ENCODE results near the gene CATSPER2. TPM values are rescaled to one million over a fixed set of nuclear protein-coding genes. Genes with fewer than 3 reads are reported as not detected.
"Not testable (repeated sequence)": the region's sequence is repeated elsewhere in the genome, so short reads cannot be mapped to it uniquely, and the experiment has no call there.

CATSPER2 gene
- total RNA-seq, 1 experiment from 2014 or later, result 8.0 TPM

GRCh38 chr15:43663333-43663732, 14.7 kb upstream of the CATSPER2 start:
- CTCF ChIA-PET; H3K79me2 ChIP-seq (ENCODE audit: low read depth); H3K9me3 ChIP-seq (ENCODE audit: insufficient read depth, low read depth); DNase-seq; H3K27ac ChIP-seq; H3K36me3 ChIP-seq (ENCODE audit: low read depth); H3K4me3 ChIP-seq; H3K4me1 ChIP-seq (replicated peaks; ENCODE audit: insufficient read depth); H3K4me2 ChIP-seq; H3F3A ChIP-seq (ENCODE audit: insufficient read depth, low read depth); H3K9me2 ChIP-seq (ENCODE audit: insufficient read depth); H2AFZ ChIP-seq; POLR2A ChIA-PET (ENCODE audit: unreplicated experiment); H3K27me3 ChIP-seq (ENCODE audit: insufficient read depth, low read depth); intact Hi-C loops (cut with micrococcal nuclease; ENCODE audit: unreplicated experiment); H4K20me1 ChIP-seq (ENCODE audit: insufficient read depth); BruUV-seq (replicated peaks): not testable (repeated sequence)

GRCh38 chr15:43662293-43662692, 13.6 kb upstream of the CATSPER2 start:
- CTCF ChIA-PET; H3K9me3 ChIP-seq (ENCODE audit: insufficient read depth, low read depth); H3K4me2 ChIP-seq; H3K27me3 ChIP-seq (ENCODE audit: insufficient read depth, low read depth); H3F3A ChIP-seq (ENCODE audit: insufficient read depth, low read depth); H3K9me2 ChIP-seq (ENCODE audit: insufficient read depth); H3K4me1 ChIP-seq (replicated peaks; ENCODE audit: insufficient read depth); H3K27ac ChIP-seq; intact Hi-C loops (cut with micrococcal nuclease; ENCODE audit: unreplicated experiment); BruUV-seq (replicated peaks); H3K36me3 ChIP-seq (ENCODE audit: low read depth); H2AFZ ChIP-seq; POLR2A ChIA-PET (ENCODE audit: unreplicated experiment); DNase-seq; H3K4me3 ChIP-seq; H4K20me1 ChIP-seq (ENCODE audit: insufficient read depth); H3K79me2 ChIP-seq (ENCODE audit: low read depth): not testable (repeated sequence)

GRCh38 chr15:43659727-43660126, 11.1 kb upstream of the CATSPER2 start:
- intact Hi-C loops (cut with micrococcal nuclease; ENCODE audit: unreplicated experiment); H3K27me3 ChIP-seq (ENCODE audit: insufficient read depth, low read depth); BruUV-seq (replicated peaks); H3K79me2 ChIP-seq (ENCODE audit: low read depth); H3K9me2 ChIP-seq (ENCODE audit: insufficient read depth); H3K27ac ChIP-seq; H3K4me1 ChIP-seq (replicated peaks; ENCODE audit: insufficient read depth); H3K4me3 ChIP-seq; CTCF ChIA-PET; H3K36me3 ChIP-seq (ENCODE audit: low read depth); H2AFZ ChIP-seq; H3K9me3 ChIP-seq (ENCODE audit: insufficient read depth, low read depth); POLR2A ChIA-PET (ENCODE audit: unreplicated experiment); H3F3A ChIP-seq (ENCODE audit: insufficient read depth, low read depth); H4K20me1 ChIP-seq (ENCODE audit: insufficient read depth); DNase-seq; H3K4me2 ChIP-seq: not testable (repeated sequence)

GRCh38 chr15:43649430-43649926, 834 bp upstream of the CATSPER2 start:
- H3K4me2 ChIP-seq; H3K4me3 ChIP-seq; H3K9me3 ChIP-seq (ENCODE audit: insufficient read depth, low read depth); H3K36me3 ChIP-seq (ENCODE audit: low read depth); intact Hi-C loops (cut with micrococcal nuclease; ENCODE audit: unreplicated experiment); H3K27me3 ChIP-seq (ENCODE audit: insufficient read depth, low read depth); H3F3A ChIP-seq (ENCODE audit: insufficient read depth, low read depth); H3K79me2 ChIP-seq (ENCODE audit: low read depth); H3K27ac ChIP-seq; H3K9me2 ChIP-seq (ENCODE audit: insufficient read depth); CTCF ChIA-PET; H4K20me1 ChIP-seq (ENCODE audit: insufficient read depth); POLR2A ChIA-PET (ENCODE audit: unreplicated experiment); H3K4me1 ChIP-seq (replicated peaks; ENCODE audit: insufficient read depth); H2AFZ ChIP-seq; DNase-seq; BruUV-seq (replicated peaks): not testable (repeated sequence)

DNA sequence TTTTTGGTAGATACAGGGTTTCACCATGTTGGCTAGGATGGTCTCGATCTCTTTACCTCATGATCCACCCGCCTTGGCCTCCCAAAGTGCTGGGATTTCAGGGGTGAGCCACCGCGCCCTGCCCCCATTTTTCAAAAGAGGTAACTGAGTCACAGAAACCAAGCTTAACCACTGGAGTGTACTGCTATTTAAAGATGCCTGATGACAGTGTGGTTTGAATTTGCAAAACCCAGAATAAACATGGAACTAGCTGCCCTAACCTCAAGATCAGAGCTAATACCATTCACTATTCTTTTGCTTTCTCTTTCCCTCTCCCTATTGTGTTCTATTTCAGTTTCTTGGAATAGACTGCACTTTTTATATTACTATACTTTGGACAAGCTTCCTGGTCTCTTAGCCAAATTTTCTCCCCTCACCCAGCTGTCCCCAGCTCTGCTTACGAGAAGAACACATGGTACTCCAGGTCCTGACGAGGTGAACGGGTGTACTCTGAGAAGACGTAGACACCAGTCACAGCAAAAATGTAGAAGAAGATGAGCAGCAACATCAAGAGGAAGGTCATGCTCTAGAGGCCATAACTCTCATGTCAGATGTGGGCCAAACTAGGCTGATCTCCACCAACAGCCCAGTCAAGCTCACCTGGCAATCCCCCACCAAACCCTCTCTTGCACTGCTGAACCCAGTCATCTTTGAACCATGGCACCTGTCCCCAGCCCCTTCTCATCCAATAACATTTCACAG, 10.0 kb downstream of the CATSPER2 start:
- H4K20me1 ChIP-seq (ENCODE audit: insufficient read depth); H3K36me3 ChIP-seq (ENCODE audit: low read depth); H3K79me2 ChIP-seq (ENCODE audit: low read depth); POLR2A ChIA-PET (ENCODE audit: unreplicated experiment); H3K9me3 ChIP-seq (ENCODE audit: insufficient read depth, low read depth); BruUV-seq (replicated peaks); H2AFZ ChIP-seq; H3K4me2 ChIP-seq; DNase-seq; H3F3A ChIP-seq (ENCODE audit: insufficient read depth, low read depth); CTCF ChIA-PET; H3K9me2 ChIP-seq (ENCODE audit: insufficient read depth); H3K4me3 ChIP-seq; H3K27me3 ChIP-seq (ENCODE audit: insufficient read depth, low read depth); H3K27ac ChIP-seq; intact Hi-C loops (cut with micrococcal nuclease; ENCODE audit: unreplicated experiment); H3K4me1 ChIP-seq (replicated peaks; ENCODE audit: insufficient read depth): not testable (repeated sequence)

DNA sequence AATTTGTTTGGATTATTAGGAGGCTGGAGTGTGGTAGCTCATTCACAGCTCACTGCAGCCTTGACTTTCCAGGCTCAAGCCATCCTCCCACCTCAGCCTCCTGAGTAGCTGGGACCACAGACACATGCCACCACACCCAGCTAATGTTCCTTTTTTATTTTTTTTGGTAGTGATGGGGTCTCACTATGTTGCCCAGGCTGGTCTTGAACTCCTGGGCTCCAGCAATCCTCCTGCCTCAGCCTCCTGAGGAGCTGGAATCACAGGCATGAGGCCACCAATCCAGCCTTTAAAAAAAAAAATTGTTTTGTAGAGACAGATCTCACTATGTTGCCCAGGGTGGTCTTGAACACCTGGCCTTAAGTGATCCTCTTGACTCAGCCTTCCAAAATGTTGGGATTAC, 21.7 kb downstream of the CATSPER2 start:
- CTCF ChIA-PET; H3K79me2 ChIP-seq (ENCODE audit: low read depth); H3K27me3 ChIP-seq (ENCODE audit: insufficient read depth, low read depth); H3K27ac ChIP-seq; H3F3A ChIP-seq (ENCODE audit: insufficient read depth, low read depth); H3K9me2 ChIP-seq (ENCODE audit: insufficient read depth); POLR2A ChIA-PET (ENCODE audit: unreplicated experiment); H4K20me1 ChIP-seq (ENCODE audit: insufficient read depth); H3K4me3 ChIP-seq; intact Hi-C loops (cut with micrococcal nuclease; ENCODE audit: unreplicated experiment); H3K4me1 ChIP-seq (replicated peaks; ENCODE audit: insufficient read depth); DNase-seq; BruUV-seq (replicated peaks); H2AFZ ChIP-seq; H3K36me3 ChIP-seq (ENCODE audit: low read depth); H3K4me2 ChIP-seq; H3K9me3 ChIP-seq (ENCODE audit: insufficient read depth, low read depth): not testable (repeated sequence)
